ENCODE measurements around the gene ACKR2. TPM values are rescaled to one million over a fixed set of nuclear protein-coding genes. Genes with fewer than 3 reads are reported as not detected.

Gene ACKR2
- polyA plus RNA-seq, 1 donor (not counting 4 experiments of a cell fraction or from before 2014, with no cell fraction given), result 0.22 TPM

DNA sequence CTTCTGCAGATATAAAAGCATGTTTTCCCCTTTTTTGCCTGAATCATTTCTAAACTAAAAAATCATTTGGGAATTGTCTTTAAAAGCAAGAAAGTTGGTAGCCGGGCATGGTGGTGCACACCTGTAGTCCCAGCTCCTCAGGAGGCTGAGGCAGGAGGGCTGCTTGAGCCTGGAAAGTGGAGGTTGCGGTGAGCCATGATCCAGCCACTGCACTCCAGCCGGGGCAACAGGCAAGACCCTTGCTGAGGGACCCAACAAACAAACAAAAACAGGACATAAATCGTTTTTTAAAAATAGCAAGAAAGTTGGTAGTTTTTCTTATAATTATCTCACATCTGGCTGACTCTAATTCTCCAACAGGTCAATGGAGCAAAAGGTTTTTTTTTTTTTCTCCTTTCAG, 7.5 kb upstream of the ACKR2 start:
- DNase-seq (ENCODE audit: low read depth, low spot score) (no peak), FAIRE-seq (no peak)
- peaks cover 50% of the 10 kb centered on the region for H3K79me2 ChIP-seq (ENCODE audit: control insufficient read depth, insufficient read depth, low read length)
- H3K9me1 ChIP-seq (ENCODE audit: control insufficient read depth, extremely low read depth, insufficient read depth, low read length), result no peaks in the 10 kb centered on the region
- H3K4me1 ChIP-seq (ENCODE audit: control insufficient read depth, extremely low read depth, insufficient read depth, low read length), result peaks cover 10% of the 10 kb centered on the region
- H3K27ac ChIP-seq (ENCODE audit: control insufficient read depth, insufficient read depth, low read length), result no peak overlapping the region
- H3K36me3 ChIP-seq (ENCODE audit: control insufficient read depth in 2 of 2, extremely low read depth in 1 of 2, insufficient read depth in 2 of 2, low read length in 2 of 2), result peaks cover 2 to 4% of the 10 kb centered on the region in 2 experiments
- dilution Hi-C loops (cut with MboI; ENCODE audit: extremely low pct_ligation_motif_present, low sequenced_read_pairs), result no loop called here
- H3K9ac ChIP-seq (ENCODE audit: control insufficient read depth, extremely low read depth, insufficient read depth, low read length), result no peak overlapping the region
- no peaks in the 10 kb centered on the region for H3K27me3 ChIP-seq (ENCODE audit: control insufficient read depth, extremely low read depth, insufficient read depth, low read length)
- no peaks in the 10 kb centered on the region for H4K20me1 ChIP-seq (ENCODE audit: control insufficient read depth, extremely low read depth, insufficient read depth, low read length)
- H3K9me3 ChIP-seq (ENCODE audit: control insufficient read depth, low read depth, low read length), result no peaks in the 10 kb centered on the region
- H2AFZ ChIP-seq (ENCODE audit: control insufficient read depth, low read length), result no peak overlapping the region
- H3K4me3 ChIP-seq (ENCODE audit: control insufficient read depth in 2 of 3, extremely low read depth in 1 of 3, insufficient read depth in 2 of 3, low read depth in 1 of 3, low read length in 3 of 3), result no peak overlapping the region
- H3K4me2 ChIP-seq (ENCODE audit: control insufficient read depth, extremely low read depth, insufficient read depth, low read depth, low read length), result peak overlapping the region; percentile 25
- TF ChIP-seq CTCF (optimal IDR thresholded peaks at IDR 0.05 in 1 of 3, IDR thresholded peaks at IDR 0.05 in 1 of 3, conservative IDR thresholded peaks at IDR 0.05 in 1 of 3; ENCODE audit: extremely low read depth in 1 of 3, insufficient read depth in 2 of 3, low read length in 3 of 3), result no peak
- TF ChIP-seq EZH2 (IDR thresholded peaks at IDR 0.05; ENCODE audit: low read length), result no peak

- H3K9me1 ChIP-seq (ENCODE audit: control insufficient read depth, extremely low read depth, insufficient read depth, low read length), result no peaks in the 10 kb centered on the region
- FAIRE-seq (peak; percentile 9), DNase-seq (ENCODE audit: low read depth, low spot score) (no peak)
- peak overlapping the region; percentile 93 for H3K27ac ChIP-seq (ENCODE audit: control insufficient read depth, insufficient read depth, low read length)
- TF ChIP-seq CTCF (optimal IDR thresholded peaks at IDR 0.05 in 1 of 3, IDR thresholded peaks at IDR 0.05 in 1 of 3, conservative IDR thresholded peaks at IDR 0.05 in 1 of 3; ENCODE audit: extremely low read depth in 1 of 3, insufficient read depth in 2 of 3, low read length in 3 of 3) (no peak), EZH2 (IDR thresholded peaks at IDR 0.05; ENCODE audit: low read length) (no peak)
- H3K79me2 ChIP-seq (ENCODE audit: control insufficient read depth, insufficient read depth, low read length), result peaks cover 50% of the 10 kb centered on the region
- H3K9ac ChIP-seq (ENCODE audit: control insufficient read depth, extremely low read depth, insufficient read depth, low read length), result peak overlapping the region; percentile 97
- H3K4me1 ChIP-seq (ENCODE audit: control insufficient read depth, extremely low read depth, insufficient read depth, low read length), result peaks cover 10% of the 10 kb centered on the region
- peak overlapping the region; percentile 98 for H3K4me3 ChIP-seq (ENCODE audit: control insufficient read depth in 2 of 3, extremely low read depth in 1 of 3, insufficient read depth in 2 of 3, low read depth in 1 of 3, low read length in 3 of 3)
- H3K4me2 ChIP-seq (ENCODE audit: control insufficient read depth, extremely low read depth, insufficient read depth, low read depth, low read length), result peak overlapping the region; percentile 96
- no peaks in the 10 kb centered on the region for H3K9me3 ChIP-seq (ENCODE audit: control insufficient read depth, low read depth, low read length)
- dilution Hi-C loops (cut with MboI; ENCODE audit: extremely low pct_ligation_motif_present, low sequenced_read_pairs), result no loop called here
- no peaks in the 10 kb centered on the region for H3K27me3 ChIP-seq (ENCODE audit: control insufficient read depth, extremely low read depth, insufficient read depth, low read length)
- H2AFZ ChIP-seq (ENCODE audit: control insufficient read depth, low read length), result peak overlapping the region; percentile 82
- H3K36me3 ChIP-seq (ENCODE audit: control insufficient read depth in 2 of 2, extremely low read depth in 1 of 2, insufficient read depth in 2 of 2, low read length in 2 of 2), result peaks cover 2 to 4% of the 10 kb centered on the region in 2 experiments
- H4K20me1 ChIP-seq (ENCODE audit: control insufficient read depth, extremely low read depth, insufficient read depth, low read length), result no peaks in the 10 kb centered on the region
Observed at GRCh38 chr3:42802876-42803413, 6.3 kb upstream of the ACKR2 start.

Measured in keratinocyte (primary cell).